ENCODE results near the gene HMBS.

Gene HMBS

DNA sequence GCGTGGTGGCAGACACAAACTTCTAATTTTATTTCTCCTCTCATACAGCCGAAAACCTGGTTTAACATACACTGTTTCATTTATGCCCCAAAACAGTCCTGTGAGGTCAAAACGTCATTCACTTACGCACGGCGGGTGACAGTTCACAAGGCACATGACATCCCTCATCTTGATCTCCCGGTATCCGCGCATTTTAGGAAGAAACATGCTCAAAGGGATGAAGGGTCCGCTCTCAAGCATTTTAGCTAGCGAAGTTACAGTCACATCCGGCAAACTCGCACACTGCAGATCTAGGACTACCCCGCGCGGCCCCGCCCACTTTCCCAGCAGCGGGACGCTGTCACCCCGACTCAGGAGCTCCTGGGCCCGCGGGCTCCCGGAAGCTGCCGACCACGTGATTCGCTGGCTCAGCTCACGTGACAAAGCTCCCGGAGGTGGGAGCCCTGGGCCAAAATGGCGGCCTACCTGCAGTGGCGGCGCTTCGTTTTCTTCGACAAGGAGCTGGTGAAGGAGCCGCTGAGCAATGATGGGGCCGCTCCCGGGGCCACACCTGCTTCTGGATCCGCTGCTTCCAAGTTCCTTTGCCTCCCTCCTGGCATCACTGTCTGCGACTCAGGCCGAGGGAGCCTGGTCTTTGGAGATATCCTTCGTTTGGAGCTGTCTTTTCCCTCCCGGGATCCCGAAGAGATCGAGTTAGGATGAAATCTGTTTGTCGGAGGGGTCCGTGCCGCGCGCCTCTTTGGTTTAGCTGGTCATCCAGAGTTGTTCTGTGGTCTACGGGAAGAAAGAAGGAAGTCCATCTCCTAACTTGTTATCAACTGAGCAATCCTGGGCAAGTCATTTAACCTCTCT, 17.1 kb upstream of the HMBS start, which contains the start of gene VPS11:
Gene VPS11, plus strand, starts transcription at position 448 of the 852 bp plus-strand sequence. Its CDS starts 6 bp downstream, at position 454.
- DNase-seq (ENCODE audit: low read depth in 3 of 3), result peak; percentile 95 to 99 (median 96)

DNA sequence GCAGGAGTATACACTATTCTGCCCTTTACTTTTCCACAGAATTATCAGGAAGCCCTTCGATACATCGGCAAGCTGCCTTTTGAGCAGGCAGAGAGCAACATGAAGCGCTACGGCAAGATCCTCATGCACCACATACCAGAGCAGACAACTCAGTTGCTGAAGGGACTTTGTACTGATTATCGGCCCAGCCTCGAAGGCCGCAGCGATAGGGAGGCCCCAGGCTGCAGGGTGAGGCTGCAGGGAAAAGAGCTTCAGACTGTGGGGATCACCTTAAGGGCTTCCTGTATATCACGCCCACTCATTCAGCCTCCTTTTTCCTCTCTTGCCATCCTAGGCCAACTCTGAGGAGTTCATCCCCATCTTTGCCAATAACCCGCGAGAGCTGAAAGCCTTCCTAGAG, 6.8 kb upstream of the HMBS start:
- DNase-seq (ENCODE audit: low read depth in 3 of 3), result no peak

DNA sequence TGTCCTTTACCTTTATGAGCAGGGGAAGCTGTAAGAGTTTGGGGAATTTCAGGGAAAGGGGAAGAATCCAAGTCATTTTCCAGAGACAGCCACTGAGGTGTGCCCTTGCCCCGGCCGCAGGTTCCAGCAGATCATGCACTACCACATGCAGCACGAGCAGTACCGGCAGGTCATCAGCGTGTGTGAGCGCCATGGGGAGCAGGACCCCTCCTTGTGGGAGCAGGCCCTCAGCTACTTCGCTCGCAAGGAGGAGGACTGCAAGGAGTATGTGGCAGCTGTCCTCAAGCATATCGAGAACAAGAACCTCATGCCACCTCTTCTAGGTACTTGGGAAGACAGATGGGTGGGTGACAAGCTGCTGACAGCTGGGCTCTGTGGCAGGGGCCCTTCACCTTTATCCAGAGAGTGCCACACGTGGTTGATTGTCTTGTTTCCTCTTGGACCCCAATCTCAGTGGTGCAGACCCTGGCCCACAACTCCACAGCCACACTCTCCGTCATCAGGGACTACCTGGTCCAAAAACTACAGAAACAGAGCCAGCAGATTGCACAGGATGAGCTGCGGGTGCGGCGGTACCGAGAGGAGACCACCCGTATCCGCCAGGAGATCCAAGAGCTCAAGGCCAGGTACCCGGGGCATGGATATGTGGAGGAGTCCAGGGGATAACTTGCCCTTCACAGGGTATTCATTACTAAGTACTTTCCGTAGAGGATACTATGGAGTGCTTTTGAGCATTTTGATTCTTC, 5.8 kb upstream of the HMBS start:
- no peak for DNase-seq (ENCODE audit: low read depth in 3 of 3)

DNA sequence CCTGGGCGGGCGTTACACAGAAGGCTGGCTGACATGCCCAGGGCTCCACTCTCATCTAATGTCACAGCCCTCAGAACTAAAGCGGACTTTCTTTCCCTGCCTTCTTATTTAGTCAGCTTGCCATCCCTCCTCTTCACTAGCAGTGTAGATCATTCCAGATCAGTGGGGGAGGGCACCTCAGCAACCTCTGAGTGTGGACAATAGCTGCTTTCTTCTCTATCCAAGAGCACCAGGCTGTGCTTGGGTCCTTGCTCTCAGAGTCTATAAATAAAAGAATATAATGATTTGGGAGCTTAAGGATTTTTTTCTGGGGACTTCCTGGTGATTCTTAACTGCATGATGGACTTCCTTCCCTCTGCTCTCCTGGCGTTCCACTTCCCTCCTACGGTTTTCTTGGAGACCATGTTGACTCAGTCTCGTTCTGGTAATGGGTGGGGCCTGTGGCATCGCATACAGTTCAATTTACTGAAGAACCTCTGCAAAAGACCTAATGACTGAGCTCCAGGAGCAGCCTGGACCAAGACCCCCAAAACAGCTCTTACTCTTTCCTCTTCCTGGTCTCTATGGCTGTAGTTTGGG, 2.9 kb upstream of the HMBS start:
- DNase-seq (ENCODE audit: low read depth in 3 of 3), result no peak

DNA sequence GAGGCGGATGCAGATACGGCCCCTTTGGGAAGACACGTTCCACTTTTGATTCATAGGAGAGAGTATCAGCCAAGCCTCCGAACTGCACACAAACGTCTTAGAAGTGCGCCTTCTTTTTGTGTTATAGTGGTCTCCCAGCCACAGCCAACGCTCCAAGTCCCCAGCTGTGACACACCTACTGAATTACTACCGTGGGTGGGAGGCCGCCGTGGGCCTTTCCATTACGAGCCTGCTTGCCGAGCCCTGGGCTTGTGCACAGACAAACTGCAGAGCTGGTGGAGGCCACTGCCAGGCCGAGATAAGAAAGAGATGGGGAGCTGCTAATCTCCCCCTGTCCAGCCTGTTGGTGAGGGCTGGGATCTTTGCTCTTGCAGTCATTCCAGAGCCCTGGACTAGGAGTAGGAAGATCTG, 761 bp downstream of the HMBS start:
- DNase-seq (ENCODE audit: low read depth in 3 of 3), result peak in 1 of 3 experiments; percentile 38

DNA sequence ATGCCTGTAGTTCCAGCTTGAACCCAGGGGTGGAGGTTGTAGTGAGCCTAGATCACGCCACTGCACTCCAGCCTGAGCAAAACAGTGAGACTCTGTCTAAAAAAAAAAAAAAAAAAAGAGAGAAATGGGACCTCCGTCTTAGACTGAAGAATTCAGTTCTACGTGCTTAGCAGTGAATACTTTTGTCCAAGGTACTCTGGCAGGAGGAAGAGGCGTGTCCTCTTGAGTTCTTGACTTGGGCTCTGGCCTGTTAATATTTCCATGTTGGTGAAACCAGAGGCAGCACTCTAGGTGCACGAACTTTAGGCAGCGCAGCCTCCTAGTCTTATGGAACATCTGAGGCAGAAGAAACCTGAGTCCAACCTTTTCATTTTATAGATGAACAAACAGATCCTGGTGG, 2.4 kb downstream of the HMBS start:
- DNase-seq (ENCODE audit: low read depth in 3 of 3), result no peak

DNA sequence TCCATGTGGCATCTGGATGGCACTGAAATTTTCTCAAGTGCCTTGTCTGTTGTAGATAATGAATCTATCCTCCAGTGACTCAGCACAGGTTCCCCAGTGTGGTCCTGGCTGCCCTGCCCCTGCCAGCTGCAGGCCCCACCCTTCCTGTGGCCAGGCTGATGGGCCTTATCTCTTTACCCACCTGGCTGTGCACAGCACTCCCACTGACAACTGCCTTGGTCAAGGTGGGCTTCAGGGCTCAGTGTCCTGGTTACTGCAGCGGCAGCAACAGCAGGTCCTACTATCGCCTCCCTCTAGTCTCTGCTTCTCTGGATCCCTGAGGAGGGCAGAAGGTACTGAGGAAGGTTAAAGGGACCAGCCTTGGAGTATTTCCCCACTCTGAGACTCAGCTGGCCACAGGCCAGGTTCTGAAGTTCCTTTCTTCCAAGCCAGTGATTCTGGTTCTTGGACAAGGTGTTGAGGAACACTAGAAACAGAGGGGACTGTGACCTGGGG, 3.1 kb downstream of the HMBS start:
- no peak for DNase-seq (ENCODE audit: low read depth in 3 of 3)

DNA sequence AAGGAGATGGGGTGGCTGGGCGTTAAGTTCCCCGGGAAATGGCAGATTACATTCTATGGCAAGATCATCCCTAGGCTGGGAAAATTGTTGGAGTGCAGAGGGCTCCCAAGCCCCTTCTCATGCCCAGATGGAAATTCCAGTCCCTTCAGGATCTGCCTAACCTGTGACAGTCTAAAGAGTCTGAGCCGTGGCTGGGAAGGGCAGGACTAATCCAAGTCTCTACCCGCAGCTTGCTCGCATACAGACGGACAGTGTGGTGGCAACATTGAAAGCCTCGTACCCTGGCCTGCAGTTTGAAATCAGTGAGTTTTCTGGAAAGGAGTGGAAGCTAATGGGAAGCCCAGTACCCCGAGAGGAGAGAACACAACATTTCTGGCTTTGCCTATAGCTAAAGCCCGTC, 3.7 kb downstream of the HMBS start:
- DNase-seq (ENCODE audit: low read depth in 3 of 3), result no peak

DNA sequence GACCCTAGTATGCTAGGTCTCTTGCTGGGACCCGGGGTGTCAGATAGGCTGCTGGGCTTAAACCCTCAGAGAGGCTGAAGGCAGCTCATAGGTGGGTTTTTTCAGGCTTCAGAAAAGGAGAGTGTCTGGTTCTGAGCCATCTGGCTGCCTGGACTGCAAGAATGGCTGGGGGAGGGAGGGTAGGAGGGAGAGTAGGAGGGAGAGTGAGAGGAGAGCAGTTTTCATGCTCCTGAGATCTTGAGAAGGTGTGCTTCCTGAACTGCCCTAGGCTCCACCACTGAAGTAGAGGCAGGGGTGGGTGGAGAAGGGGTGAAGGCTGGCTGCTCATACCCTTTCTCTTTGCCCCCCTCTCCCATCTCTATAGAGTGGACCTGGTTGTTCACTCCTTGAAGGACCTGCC, 4.6 kb downstream of the HMBS start:
- no peak for DNase-seq (ENCODE audit: low read depth in 3 of 3)

DNA sequence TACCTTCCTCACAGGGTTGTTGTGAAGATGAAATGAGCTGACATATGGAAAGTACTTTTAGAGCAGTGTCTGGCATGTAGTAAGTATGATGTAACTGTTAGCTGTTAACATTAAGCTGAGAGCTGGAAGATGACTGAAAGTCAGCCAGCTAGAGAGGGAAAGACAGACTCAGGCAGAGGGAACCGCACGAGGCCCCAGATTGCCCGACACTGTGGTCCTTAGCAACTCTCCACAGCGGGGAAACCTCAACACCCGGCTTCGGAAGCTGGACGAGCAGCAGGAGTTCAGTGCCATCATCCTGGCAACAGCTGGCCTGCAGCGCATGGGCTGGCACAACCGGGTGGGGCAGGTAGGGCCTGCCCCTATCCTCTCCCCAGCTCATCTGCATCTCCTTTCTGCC, 6.5 kb downstream of the HMBS start:
- no peak for DNase-seq (ENCODE audit: low read depth in 3 of 3)

DNA sequence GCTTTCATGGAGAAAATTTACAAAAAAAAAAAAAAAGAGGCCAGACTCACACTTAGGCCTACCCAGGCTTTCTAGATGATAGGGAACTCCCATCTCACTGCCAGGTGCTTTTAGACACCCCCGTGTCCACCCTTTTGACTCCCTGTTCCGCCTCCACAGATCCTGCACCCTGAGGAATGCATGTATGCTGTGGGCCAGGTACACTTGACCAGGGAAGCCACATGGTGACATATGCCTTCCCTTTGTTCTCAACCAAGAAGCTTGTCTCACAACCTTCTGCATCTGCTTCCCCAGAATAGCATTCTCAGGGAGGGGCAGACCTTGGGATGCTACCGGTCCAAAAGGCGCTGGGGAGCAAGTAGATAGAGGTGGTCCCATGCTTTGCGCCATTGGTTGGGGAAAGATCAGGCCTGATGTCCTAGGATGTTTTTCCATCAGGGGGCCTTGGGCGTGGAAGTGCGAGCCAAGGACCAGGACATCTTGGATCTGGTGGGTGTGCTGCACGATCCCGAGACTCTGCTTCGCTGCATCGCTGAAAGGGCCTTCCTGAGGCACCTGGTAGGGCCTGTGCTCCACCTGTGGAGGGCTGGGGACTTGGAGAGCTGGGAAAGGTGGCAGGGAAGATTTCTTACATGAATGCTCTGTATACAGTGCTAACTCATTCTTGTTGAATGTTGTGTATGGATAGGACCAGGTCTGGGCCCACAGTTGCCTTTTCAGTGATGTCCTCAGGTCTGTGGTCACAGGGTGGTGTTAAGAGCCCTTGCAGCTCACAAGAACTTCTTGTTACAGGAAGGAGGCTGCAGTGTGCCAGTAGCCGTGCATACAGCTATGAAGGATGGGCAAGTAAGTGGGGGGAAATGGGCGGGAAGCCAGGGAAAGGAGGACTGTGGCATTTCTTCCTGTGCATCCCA, 7.5 kb downstream of the HMBS start:
- DNase-seq (ENCODE audit: low read depth in 3 of 3), result no peak

DNA sequence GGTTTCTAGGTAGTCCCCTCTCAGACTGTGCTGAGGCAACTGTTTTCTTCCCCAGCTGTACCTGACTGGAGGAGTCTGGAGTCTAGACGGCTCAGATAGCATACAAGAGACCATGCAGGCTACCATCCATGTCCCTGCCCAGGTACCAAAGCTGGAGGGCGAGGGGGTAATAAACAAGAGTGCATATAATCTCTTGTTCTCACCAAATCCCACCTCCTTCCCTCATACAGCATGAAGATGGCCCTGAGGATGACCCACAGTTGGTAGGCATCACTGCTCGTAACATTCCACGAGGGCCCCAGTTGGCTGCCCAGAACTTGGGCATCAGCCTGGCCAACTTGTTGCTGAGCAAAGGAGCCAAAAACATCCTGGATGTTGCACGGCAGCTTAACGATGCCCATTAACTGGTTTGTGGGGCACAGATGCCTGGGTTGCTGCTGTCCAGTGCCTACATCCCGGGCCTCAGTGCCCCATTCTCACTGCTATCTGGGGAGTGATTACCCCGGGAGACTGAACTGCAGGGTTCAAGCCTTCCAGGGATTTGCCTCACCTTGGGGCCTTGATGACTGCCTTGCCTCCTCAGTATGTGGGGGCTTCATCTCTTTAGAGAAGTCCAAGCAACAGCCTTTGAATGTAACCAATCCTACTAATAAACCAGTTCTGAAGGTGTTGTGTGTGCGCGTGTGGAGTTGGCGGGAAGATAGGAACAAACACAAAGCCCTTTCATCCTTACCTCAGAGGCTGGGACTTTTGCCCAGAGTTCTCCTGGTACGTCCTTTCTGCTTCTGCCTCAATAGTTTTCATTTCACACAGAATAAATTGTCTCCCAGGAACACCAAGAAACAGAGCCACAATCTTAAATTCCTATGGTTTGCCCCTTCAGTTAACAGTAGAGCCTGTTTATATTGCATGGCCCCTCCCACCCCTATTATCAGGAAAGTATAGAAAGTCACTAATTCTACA, 8.5 kb downstream of the HMBS start:
- no peak for DNase-seq (ENCODE audit: low read depth in 3 of 3)

DNA sequence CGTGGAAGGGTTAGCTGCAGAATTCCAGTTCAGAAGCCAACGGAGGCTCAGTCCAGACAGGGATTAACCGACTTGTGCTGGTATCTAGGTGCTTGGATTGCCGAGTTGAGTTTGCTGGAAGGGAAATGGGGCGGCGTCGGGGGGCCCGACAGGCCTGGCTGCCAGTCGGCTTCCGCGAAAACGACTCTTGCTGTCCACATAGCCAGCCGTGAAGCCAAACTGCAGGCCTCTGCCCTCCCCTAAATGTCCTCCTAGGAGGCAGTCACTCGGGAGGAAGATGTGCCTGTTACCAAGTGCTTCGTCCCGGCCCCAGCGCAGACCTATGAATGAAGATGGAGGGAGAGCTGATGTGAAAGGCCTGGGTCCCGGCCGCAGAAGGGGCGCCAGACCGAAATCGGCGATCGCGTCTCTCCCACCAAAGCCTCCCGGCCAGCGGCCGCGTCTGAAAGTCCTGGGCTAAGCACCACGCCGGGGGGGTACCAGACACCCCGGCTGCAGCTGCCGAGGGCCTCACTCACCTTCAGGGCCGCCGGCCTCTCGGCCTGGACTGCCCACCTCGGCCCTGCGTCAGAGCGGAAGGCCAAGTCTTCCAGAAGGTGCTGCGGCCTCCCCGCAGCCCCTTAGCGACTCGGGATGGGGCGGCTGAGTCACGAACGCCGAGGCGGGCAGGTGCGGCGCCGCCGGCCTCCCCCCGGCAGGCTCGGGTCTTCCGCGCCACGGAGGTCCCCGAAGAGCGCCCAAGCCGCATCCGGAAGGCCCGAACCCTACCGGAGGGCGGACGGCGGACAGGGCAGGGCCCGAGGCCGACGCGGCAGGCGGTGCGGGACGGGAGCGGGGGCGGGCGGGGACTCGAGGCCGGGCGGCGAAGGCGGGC, 9.5 kb downstream of the HMBS start:
- peak in 1 of 3 experiments; percentile 40 for DNase-seq (ENCODE audit: low read depth in 3 of 3)

DNA sequence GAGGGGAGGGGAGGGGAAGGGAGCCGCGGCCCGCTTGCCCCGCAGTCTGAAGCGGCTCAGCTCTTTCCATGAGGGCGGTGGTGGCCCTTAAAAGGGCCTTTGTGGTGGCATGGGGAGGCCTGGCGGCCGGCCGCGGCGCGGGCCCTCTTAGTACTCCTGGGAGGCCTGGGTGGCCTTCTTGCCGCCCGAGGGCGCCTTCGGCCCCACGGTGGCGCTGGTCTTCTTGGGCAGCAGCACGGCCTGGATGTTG, 10.1 kb downstream of the HMBS start:
- peak in 1 of 3 experiments; percentile 40 for DNase-seq (ENCODE audit: low read depth in 3 of 3)

DNA sequence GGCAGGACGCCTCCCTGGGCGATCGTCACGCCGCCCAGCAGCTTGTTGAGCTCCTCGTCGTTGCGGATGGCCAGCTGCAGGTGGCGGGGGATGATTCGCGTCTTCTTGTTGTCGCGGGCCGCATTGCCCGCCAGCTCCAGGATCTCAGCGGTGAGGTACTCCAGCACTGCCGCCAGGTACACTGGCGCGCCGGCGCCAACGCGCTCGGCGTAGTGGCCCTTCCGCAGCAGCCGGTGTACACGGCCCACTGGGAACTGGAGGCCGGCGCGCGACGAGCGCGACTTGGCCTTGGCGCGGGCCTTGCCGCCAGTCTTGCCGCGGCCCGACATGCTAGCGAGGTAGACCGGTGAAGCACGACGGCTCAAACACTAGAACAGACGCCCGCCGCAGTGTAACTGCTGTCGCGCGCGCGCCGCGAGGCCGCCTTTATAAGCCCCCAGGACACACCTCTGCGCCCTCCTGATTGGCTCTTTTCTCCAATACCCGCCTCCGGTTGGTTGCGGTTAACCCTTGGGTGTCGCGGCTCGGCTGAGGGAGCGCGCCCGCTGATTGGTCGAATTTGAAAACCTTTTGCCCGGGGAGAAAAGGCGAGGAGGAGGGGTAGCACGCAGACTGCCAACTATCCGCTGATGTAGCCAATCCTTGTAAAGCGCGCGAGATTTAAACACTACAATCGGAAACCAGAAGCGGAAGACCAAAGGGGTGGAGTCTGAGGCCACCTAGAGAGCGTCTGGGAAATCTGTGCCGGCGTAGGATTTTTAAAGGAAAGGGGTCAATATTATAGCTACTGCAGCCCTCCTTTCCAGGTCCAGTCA, 10.6 kb downstream of the HMBS start:
- DNase-seq (ENCODE audit: low read depth in 3 of 3), result peak; percentile 98 to 99 (median 99)

DNA sequence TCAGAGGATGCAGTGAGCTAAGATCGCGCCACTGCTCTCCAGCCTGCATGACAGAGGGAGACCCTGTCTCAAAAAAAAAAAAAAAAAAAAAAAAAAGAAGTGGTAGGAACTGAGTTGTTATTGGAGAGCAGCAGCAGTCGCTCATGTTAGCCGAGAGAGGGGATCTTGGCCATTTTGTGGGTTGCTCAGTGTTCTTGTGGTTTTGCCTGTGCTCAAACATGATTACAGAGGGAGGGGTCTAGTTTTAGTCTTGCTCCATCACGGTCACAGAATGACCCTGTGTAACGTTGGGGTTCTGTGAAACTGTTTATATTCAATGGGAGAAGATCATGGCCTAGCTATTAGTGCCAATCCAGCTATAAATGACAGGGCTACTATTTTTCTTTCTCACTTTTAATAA, 15.0 kb downstream of the HMBS start:
- no peak for DNase-seq (ENCODE audit: low read depth in 3 of 3)

DNA sequence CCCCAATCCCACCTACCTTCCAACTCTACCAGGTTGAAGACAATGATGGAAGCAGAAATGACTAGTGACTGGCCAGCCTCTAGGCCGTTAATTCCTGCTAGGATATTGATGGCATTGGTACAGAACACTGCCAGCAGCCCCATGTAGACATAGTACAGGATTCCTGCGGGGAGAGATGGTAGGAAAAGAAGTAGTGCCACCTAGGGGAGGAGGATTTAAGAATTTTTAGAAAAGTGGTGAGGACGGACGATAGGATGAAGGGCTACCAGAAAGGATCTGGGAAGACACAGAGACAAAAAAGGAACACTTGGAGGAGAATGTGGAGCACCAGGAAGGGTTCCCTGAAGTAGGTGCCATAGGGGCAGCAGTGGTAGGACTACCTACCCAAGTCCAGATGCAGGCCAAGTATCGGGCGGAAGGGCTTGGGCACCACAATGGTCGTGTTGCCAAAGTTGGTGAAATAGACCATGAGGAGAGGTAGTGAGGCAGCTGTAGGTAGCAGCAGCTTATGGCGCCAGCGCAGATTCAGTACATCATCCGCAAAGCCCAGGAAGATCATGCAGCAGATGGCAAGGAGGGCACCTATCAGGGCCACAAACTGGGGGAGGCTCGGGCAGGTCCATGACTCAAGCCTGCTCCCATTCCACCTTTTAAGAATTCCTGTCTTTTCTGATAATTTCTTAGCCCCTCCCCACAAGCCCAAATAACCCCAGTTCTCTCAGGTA, 15.7 kb downstream of the HMBS start:
- DNase-seq (ENCODE audit: low read depth in 3 of 3), result no peak
